Daoy (cell line): ENCODE measurements around the gene PLN. TPM values are rescaled to one million over a fixed set of nuclear protein-coding genes. Genes with fewer than 3 reads are reported as not detected.

Source experiments
- DNase-seq: peaks from one replicate; pipeline ENCODE4 v3.0.0-alpha.2; 2015; ENCODE audit warnings: low read depth
- total RNA-seq: library from RNA; depleted of rRNA; stranded (reverse); fragments of >200 nt; shearing (Covaris generic); gene quantifications from 2 replicates; pipeline ENCODE4 v1.2.3, GENCODE V29; 2014; rRNA removed

PLN gene
- not detected in 2 replicates for total RNA-seq

GRCh38 chr6:118548136-118548535, at the start of gene PLN:
Gene PLN, plus strand, starts transcription at chr6:118548296. Its CDS starts 10,626 bp downstream, at chr6:118558922.
- DNase-seq: no peak

- no peak for DNase-seq
These were observed 47.7 kb upstream of the PLN start for GRCh38 chr6:118500130-118501015.

GRCh38 chr6:118501099-118501498, 47.0 kb upstream of the PLN start:
- no peak for DNase-seq

- no peak for DNase-seq
These were observed 46.3 kb upstream of the PLN start for GRCh38 chr6:118501765-118502164.

DNA sequence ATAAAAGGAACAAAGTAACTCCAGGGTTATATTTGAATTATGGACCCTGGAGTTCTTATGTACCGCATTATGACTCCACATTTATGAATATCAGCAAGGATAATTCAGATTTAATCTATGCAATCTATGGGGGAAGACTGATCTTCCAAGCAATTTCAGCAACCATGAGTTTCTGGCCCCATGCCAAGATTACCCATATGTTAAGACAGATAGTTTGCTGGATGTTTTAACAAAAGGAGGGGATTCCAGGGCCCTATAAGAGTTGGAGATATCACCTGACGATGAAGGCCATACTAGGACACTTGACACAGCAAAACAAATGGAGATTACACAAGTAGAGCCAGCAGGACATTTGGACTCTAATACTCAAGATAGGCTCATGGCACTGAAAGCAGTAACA, 45.9 kb upstream of the PLN start:
- DNase-seq: no peak

DNA sequence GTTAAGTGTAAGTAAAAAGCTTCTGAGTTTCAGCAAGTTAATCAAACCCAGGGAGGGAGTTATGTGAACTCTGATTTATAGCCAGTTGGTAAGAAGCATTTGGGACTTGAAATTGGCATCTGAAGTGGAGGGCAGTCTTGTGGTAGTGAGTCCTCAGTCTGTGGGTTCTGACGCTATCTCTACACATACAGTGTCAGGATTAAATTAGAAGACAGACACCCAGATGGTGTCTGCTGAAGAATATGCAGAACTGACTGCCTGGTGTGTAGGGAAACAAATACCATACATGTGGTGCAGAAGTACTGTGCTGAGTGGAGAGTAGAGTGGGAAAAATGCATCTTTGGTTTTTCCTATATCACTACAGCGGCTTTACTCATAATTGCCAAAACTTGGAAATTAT, 43.5 kb upstream of the PLN start:
- no peak for DNase-seq

DNA sequence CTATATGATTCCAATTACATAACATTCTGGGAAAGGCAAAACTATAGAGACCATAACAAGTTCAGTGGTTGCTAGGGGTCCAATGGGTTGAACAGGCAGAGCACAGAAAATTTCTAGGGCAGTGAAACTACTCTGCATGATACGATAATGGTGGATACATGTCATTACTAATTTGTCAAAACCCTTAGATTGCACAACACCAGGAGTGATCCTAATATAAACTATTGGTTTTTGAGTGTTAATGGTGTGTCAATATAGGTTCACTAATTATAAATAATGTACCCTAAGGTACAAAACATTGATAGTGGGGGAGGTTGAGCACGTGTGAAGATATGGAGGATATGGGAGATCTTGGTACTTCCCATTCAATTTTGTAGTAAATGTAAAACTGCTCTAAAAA, 42.4 kb upstream of the PLN start:
- no peak for DNase-seq

GRCh38 chr6:118506071-118506638, 41.9 kb upstream of the PLN start:
- no peak for DNase-seq

DNA sequence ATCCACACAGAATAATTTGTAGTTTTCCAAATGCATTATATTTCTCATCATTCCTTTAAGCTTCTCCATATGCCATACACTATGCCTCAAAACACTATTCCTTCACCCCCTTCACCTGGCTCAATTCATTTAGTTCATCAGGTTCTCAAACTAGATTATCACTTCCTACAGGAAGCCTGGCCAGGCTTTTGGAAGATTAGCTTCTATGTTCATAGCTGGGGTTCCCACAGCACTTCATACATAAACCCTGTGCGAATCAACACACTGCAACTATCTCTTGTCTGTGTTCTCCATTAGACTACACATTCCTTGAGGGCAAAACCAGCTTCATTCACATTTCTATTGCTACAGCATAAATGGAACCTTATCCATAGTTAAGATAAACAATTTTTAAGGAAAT, 40.5 kb upstream of the PLN start:
- no peak for DNase-seq

GRCh38 chr6:118509009-118509617, 39.0 kb upstream of the PLN start:
- DNase-seq: peak; percentile 32

GRCh38 chr6:118511930-118512715, 36.0 kb upstream of the PLN start:
- DNase-seq: no peak

GRCh38 chr6:118514689-118515088, 33.4 kb upstream of the PLN start:
- no peak for DNase-seq

DNA sequence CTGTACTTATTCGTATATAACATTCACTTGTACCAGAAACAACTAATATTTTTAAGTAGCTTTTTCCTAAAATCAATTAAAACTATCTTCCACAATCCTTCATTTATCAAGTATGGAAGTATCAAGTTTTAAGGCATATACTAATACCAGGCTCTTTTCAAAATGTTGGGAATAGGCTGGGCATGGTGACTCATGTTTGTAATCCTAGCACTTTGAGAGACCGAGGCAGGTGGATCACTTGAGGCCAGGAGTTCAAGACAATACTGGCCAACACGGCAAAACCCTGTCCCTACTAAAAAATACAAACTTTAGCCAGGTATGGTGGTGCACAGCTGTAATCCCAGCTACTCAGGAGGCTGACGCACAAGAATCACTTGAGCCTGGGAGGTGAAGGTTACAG, 25.7 kb upstream of the PLN start:
- DNase-seq: no peak

- DNase-seq: no peak
These were observed 24.9 kb upstream of the PLN start for GRCh38 chr6:118523216-118523615.

- DNase-seq: no peak
These were observed 23.4 kb upstream of the PLN start for GRCh38 chr6:118524686-118525085.

DNA sequence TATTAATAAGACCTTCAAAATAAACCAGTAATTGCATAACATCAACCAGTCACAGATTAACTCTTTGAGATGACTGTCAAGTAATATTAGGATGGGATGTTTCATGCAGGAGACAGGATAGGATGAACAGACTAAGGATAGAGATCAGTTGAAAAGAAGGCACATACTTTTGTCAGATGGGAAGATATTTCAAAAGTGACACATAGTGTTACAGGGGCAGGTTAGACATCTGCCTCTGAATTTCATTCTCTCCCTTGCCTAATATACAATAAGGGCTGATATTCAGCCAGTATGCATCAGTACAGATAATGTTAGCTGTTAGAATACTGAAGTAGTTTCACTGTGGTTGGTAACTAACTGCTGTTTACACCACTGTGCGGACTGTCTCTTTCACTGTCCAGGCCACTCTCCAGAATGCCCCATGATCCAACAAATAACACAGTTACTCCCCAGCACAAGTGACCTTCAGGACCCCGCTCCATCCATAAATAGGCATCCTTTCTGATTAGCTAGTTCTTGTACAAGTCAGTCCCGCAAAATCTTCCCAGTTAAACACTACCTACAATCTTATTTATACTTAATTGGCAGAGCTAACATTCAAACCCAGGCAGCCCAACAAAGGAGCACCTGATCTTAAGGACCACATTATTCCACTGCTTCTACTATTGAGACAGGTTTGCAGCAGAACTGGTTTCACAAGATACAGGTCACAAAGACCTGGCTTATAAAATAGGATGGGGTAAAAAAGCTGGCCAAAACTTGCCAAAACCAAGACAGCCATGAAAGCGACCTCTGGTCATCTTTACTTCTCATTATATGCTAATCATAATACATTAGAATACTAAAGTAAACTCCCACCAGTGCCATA, 21.9 kb upstream of the PLN start:
- no peak for DNase-seq

DNA sequence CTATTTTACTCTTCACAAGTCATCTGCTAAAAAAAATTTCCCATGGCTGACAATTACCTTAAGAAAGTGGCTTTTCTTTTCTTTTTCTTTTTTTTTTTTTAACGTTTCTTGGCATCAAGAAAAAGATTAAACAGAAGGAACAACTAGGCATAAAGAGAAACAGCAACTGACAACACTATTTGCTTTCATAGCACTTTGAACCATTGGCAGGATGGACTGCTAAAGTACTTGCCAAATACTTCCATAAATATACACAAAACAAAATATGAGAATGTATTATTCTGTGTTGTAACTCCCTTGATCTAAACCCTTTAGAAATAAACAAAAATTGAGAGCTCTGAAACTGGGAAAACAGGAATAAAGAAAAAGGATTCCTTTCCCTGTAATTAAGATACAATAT, 20.0 kb upstream of the PLN start:
- no peak for DNase-seq

DNA sequence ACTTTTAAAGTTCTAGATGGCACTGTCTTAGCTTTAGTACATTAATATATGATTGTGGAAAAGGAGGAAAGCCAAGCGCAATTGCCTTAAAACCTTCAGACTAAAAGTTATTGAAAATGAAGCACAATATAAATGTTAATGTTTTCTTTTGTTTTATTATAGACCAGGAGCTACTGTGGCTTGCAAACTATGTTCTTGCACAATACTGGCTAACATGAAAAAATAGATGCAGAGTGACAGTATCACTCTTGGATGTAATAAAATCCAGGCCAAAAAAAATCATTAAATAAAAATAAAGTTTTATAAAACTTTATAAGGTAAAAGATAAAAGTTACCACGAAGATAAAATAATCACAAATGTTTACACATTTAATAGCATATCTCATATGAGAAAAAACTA, 18.3 kb upstream of the PLN start:
- no peak for DNase-seq

- DNase-seq: no peak
These were observed 17.2 kb upstream of the PLN start for GRCh38 chr6:118530942-118531341.

GRCh38 chr6:118535176-118535844, 12.8 kb upstream of the PLN start:
- no peak for DNase-seq

DNA sequence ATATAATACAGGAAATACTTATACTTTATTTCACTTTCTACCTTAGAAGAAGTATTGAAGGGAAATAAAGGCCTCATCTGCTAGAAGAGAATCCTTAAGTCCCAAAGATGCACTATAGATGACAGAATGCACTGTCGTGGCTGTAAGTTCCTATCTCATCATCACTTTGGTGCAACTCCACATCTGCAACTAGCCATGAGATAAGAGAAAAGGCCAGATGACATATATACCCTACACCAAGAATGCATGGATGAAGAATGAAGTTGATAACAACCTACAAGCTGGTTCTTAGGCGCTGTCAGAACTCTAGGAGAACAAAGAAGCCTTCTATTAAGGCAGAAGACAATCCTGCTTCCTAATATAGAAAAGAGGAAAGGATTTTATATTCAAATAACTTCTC, 11.6 kb upstream of the PLN start:
- no peak for DNase-seq
